ENCODE measurements around the gene RHOA.

The RHOA gene

DNA sequence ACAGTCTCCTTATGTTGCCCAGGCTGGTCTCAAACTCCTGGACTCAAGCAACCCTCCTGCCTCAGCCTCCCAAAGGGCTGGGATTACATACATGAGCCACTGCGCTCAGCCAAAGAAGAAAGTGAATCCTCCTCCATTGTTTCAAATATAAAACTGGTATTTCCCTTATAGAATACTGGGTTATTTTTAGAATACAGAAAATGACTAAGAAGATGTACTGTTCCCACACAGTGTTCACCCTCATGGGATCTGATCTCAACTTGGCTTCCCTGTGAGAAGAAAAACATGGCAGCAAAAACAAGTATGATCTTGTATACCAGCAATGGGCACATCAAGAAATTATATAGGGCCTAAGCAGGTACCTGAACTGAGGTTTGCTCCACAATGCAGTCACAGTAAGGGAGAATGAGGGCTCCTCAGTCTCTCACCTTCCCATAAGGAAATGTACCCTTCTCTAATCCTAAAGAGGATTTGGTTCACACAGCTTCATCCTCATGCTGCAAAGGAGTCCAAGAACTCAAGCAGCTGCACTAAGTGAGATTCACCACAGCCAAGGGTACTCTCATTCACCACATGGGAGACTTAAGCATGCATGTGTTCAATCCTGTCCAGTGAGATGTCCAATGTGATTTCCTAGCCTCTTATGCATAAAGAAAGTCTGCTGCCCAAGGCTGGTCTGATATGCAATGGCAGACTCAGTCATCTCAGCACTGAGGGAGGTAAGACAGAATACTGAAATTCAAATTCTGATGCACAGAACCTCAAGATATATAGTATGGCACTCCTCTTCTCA, 97.7 kb downstream of the RHOA start:
- no peak for DNase-seq

DNA sequence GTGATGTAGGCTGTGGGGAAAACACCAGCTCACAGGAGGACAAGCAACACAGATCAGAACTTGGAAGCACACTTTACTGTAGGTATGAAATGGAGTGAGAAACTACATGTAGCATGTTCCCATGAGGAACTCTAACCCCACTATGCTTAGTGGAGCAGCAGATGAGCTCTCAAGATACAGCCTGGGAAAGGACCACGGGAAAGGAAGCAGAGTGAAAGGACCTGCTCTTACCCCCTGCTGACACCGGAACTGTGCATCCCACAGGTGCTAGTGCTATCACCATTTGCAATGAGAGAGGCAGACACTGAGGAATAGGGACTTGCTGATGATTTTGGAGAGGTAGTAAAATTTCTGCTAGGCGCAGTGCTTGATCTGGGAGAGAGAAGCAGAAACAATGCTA, 100.5 kb downstream of the RHOA start:
- no peak for DNase-seq

DNA sequence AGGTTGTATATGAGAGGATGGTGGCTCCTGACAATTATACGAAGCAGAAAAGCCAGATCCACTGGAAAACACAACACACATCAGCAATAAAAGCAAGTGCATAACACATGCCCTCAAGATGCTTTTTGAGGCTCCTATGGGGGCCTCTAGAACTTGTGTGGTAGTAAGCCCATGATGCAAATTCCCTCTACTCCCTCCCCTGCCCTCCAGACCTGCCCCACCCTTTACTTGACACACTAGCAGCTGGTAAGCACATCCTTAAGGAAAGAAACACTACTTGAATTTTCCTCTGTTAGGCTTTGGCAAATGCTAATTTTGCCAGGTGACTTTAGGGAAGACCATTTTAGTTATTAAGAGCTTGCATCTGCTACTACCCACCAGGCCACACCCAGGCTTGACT, 101.1 kb downstream of the RHOA start:
- no peak for DNase-seq

Data from hippocampal formation (tissue), 2 donors.